CD4-positive, alpha-beta T cell (primary cell): ENCODE data around the gene IGFBP5. TPM values are rescaled to one million over a fixed set of nuclear protein-coding genes. Genes with fewer than 3 reads are reported as not detected.

Source experiments
- ATAC-seq: fragments of 200-7000 bp; cut with Tn5 transposase; one replicate; pipeline ENCODE4 v1.10.0; 2022; ENCODE audit warnings: mild to moderate bottlenecking; ENCODE audit not compliant: poor library complexity
- CTCF ChIA-PET: fragments of 350-600 bp; sonication (Branson Sonifier 250); formaldehyde crosslinking; loops from one replicate; lab custom pipeline; 2021; ENCODE audit warnings: antibody characterized with exemption, inconsistent platforms; lab: Charles Lee
- POLR2A ChIA-PET: fragments of 350-600 bp; sonication (Branson Sonifier 250); formaldehyde crosslinking; loops from one replicate; lab custom pipeline; 2021; ENCODE audit warnings: antibody characterized with exemption, inconsistent platforms; lab: Charles Lee
- DNase-seq, 14 experiments: peaks; one replicate each; pipeline ENCODE4 v3.0.0-alpha.2; 2013 to 2020; ENCODE audit warnings: mixed read lengths in 2 of 14
- H3K27ac ChIP-seq, 2 donors: one replicate each; pipeline versions ENCODE4 v1.5.1 to v1.7.0; 2013; ENCODE audit warnings: low read length in 2 of 2, low read depth in 1 of 2, mild to moderate bottlenecking in 1 of 2
- H3K27me3 ChIP-seq, 2 experiments: 1 replicate in 1 of 2; 2 replicates in 1 of 2; pipeline versions ENCODE4 v1.6.1 to v1.7.0; 2013; ENCODE audit warnings: low read length in 2 of 2, control low read depth in 1 of 2, mild to moderate bottlenecking in 1 of 2, moderate library complexity in 1 of 2; ENCODE audit not compliant: insufficient read depth in 2 of 2, control insufficient read depth in 1 of 2
- H3K36me3 ChIP-seq: one replicate; pipeline ENCODE4 v1.6.1; 2013; ENCODE audit warnings: low read length, control low read depth; ENCODE audit not compliant: insufficient read depth
- H3K4me1 ChIP-seq: one replicate; pipeline ENCODE4 v1.6.1; 2013; ENCODE audit warnings: low read length, control low read depth; ENCODE audit not compliant: insufficient read depth
- H3K4me3 ChIP-seq: one replicate; pipeline ENCODE4 v1.5.1; 2013; ENCODE audit warnings: mild to moderate bottlenecking, low read length, moderate library complexity
- H3K9me3 ChIP-seq, 2 experiments: 1 replicate in 1 of 2; 2 replicates in 1 of 2; pipeline versions ENCODE4 v1.6.1 to v1.7.0; 2013; ENCODE audit warnings: low read length in 2 of 2, mild to moderate bottlenecking in 2 of 2, control low read depth in 1 of 2, moderate library complexity in 1 of 2; ENCODE audit not compliant: control insufficient read depth in 1 of 2, insufficient read depth in 1 of 2
- H3K27ac Mint-ChIP-seq: one replicate; pipeline ENCODE4 v1.8.0; 2020; ENCODE audit warnings: mixed read lengths
- H3K27me3 Mint-ChIP-seq: one replicate; pipeline ENCODE4 v1.8.0; 2021; ENCODE audit warnings: mixed read lengths
- H3K36me3 Mint-ChIP-seq: one replicate; pipeline ENCODE4 v1.8.0; 2021; ENCODE audit warnings: low read depth, mixed read lengths
- H3K4me1 Mint-ChIP-seq: one replicate; pipeline ENCODE4 v1.8.0; 2021; ENCODE audit warnings: low read depth, mixed read lengths
- H3K4me3 Mint-ChIP-seq: one replicate; pipeline ENCODE4 v1.8.0; 2020; ENCODE audit warnings: mild to moderate bottlenecking, mixed read lengths
- H3K9me3 Mint-ChIP-seq: one replicate; pipeline ENCODE4 v1.8.0; 2020; ENCODE audit warnings: mixed read lengths
- CTCF ChIP-seq: fragments of 200-600 bp; IDR thresholded peaks from one replicate; pipeline ENCODE4 v1.8.0; 2022; ENCODE audit warnings: antibody characterized with exemption, mild to moderate bottlenecking
- intact Hi-C, 2 experiments: fragments of 100-400 bp; cut with DNase I in 1 of 2; cut with micrococcal nuclease in 1 of 2; formaldehyde crosslinking; loops; one replicate each; pipeline versions ENCODE4 v1.15.1 to v1.9.0; 2023 to 2025; cut with DNase I, micrococcal nuclease
- total RNA-seq, 174 experiments: library from RNA in 2 of 174; stranded (reverse) in 2 of 174; gene quantifications; one replicate each; pipeline ENCODE4 v1.2.3 and lab custom pipeline; 2021 to 2026

Gene IGFBP5
- total RNA-seq, 2 experiments from 2014 or later, result not detected

GRCh38 chr2:216664593-216665034, 30.7 kb downstream of the IGFBP5 start:
- DNase-seq, result no peak
- H3K9me3 ChIP-seq, result peaks cover 0 to 5% of the 10 kb centered on the region in 2 experiments
- peaks cover 0 to 1% of the 10 kb centered on the region in 2 experiments for H3K27me3 ChIP-seq
- Mint-ChIP-seq H3K27me3 (peaks cover 3% of the 10 kb centered on the region), H3K4me1 (no peaks in the 10 kb centered on the region), H3K9me3 (no peaks in the 10 kb centered on the region), H3K36me3 (no peaks in the 10 kb centered on the region), H3K4me3 (no peak overlapping the region), H3K27ac (no peak overlapping the region)
- ChIA-PET CTCF (no interaction called here), POLR2A (no interaction called here)
- TF ChIP-seq CTCF, result no peak
- ATAC-seq, result no peak
- intact Hi-C loops, result loop anchor here (5.0 to 10.0 kb wide), 2 partner anchors 712 to 720 kb away; no protein-coding TSS in a partner anchor
- H3K36me3 ChIP-seq, result no peaks in the 10 kb centered on the region
- H3K27ac ChIP-seq, result no peak overlapping the region
- no peak overlapping the region for H3K4me3 ChIP-seq
- H3K4me1 ChIP-seq, result no peaks in the 10 kb centered on the region

- no peaks in the 10 kb centered on the region for H3K9me3 Mint-ChIP-seq
- H3K4me1 ChIP-seq, result no peaks in the 10 kb centered on the region
- H3K27ac Mint-ChIP-seq, result no peak overlapping the region
- no peaks in the 10 kb centered on the region for H3K36me3 ChIP-seq
- DNase-seq, result no peak
- no peaks in the 10 kb centered on the region for H3K27me3 ChIP-seq
- ChIA-PET POLR2A (no interaction called here), CTCF (no interaction called here)
- H3K4me3 ChIP-seq, result no peak overlapping the region
- no peak for ATAC-seq
- TF ChIP-seq CTCF, result no peak
- peaks cover 0 to 5% of the 10 kb centered on the region in 2 experiments for H3K9me3 ChIP-seq
- H3K4me1 Mint-ChIP-seq, result no peaks in the 10 kb centered on the region
- H3K36me3 Mint-ChIP-seq, result no peaks in the 10 kb centered on the region
- H3K27me3 Mint-ChIP-seq, result peaks cover 6% of the 10 kb centered on the region
- no peak overlapping the region for H3K27ac ChIP-seq
- no peak overlapping the region for H3K4me3 Mint-ChIP-seq
- intact Hi-C loops, result loop anchor here in 1 of 2 experiments (10.0 kb wide), 1 partner anchor 719 kb away; no protein-coding TSS in a partner anchor
These were observed 31.5 kb downstream of the IGFBP5 start for GRCh38 chr2:216663846-216664245.

GRCh38 chr2:216663106-216663505, 32.2 kb downstream of the IGFBP5 start:
- H3K4me3 Mint-ChIP-seq, result no peak overlapping the region
- H3K36me3 Mint-ChIP-seq, result no peaks in the 10 kb centered on the region
- intact Hi-C loops, result loop anchor here in 1 of 2 experiments (10.0 kb wide), 1 partner anchor 718 kb away; no protein-coding TSS in a partner anchor
- Histone ChIP-seq H3K9me3 (peaks cover 0 to 5% of the 10 kb centered on the region in 2 experiments), H3K4me3 (no peak overlapping the region), H3K4me1 (no peaks in the 10 kb centered on the region), H3K36me3 (no peaks in the 10 kb centered on the region), H3K27ac (no peak overlapping the region), H3K27me3 (no peaks in the 10 kb centered on the region)
- ChIA-PET CTCF (no interaction called here), POLR2A (no interaction called here)
- TF ChIP-seq CTCF, result no peak
- H3K9me3 Mint-ChIP-seq, result no peaks in the 10 kb centered on the region
- H3K4me1 Mint-ChIP-seq, result no peaks in the 10 kb centered on the region
- H3K27me3 Mint-ChIP-seq, result peaks cover 6% of the 10 kb centered on the region
- DNase-seq (no peak), ATAC-seq (no peak)
- no peak overlapping the region for H3K27ac Mint-ChIP-seq
